KOPT-K1 (cell line): Measurements from ENCODE around the gene VPS37C.
"Not testable (repeated sequence)": the region's sequence is repeated elsewhere in the genome, so short reads cannot be mapped to it uniquely, and the experiment has no call there.

Experiments
- H3K27ac ChIP-seq: fragments of 200-600 bp; sonication (generic); 2 replicates; pipeline ENCODE4 v1.5.1; 2016; ENCODE audit warnings: antibody characterized with exemption, mild to moderate bottlenecking, low read depth, low read length; ENCODE audit not compliant: poor library complexity, severe bottlenecking
- H3K36me3 ChIP-seq: fragments of 200-600 bp; sonication (generic); 2 replicates; pipeline ENCODE4 v1.5.1; 2017; ENCODE audit warnings: antibody characterized with exemption, mild to moderate bottlenecking, low read length, moderate library complexity; ENCODE audit not compliant: insufficient read depth
- H3K9me3 ChIP-seq: fragments of 200-600 bp; sonication (generic); 2 replicates; pipeline ENCODE4 v1.5.1; 2017; ENCODE audit warnings: antibody characterized with exemption, low read length, mild to moderate bottlenecking; ENCODE audit not compliant: insufficient read depth, poor library complexity, severe bottlenecking

VPS37C gene

GRCh38 chr11:61187505-61188130 lies 26.4 kb upstream of the VPS37C start:
- H3K27ac ChIP-seq: no peak overlapping the region
- no peaks in the 10 kb centered on the region for H3K36me3 ChIP-seq
- no peaks in the 10 kb centered on the region for H3K9me3 ChIP-seq

GRCh38 chr11:61186504-61186903 lies 25.3 kb upstream of the VPS37C start:
- no peaks in the 10 kb centered on the region for H3K9me3 ChIP-seq
- no peaks in the 10 kb centered on the region for H3K36me3 ChIP-seq
- no peak overlapping the region for H3K27ac ChIP-seq

- H3K9me3 ChIP-seq: no peaks in the 10 kb centered on the region
- no peak overlapping the region for H3K27ac ChIP-seq
- H3K36me3 ChIP-seq: no peaks in the 10 kb centered on the region
These were observed 22.4 kb upstream of the VPS37C start for GRCh38 chr11:61183645-61184044.

- Histone ChIP-seq H3K36me3 (no peaks in the 10 kb centered on the region), H3K9me3 (no peaks in the 10 kb centered on the region), H3K27ac (no peak overlapping the region)
These were observed 20.3 kb upstream of the VPS37C start for GRCh38 chr11:61181489-61181888.

- not testable (repeated sequence) for H3K36me3 ChIP-seq, H3K9me3 ChIP-seq, H3K27ac ChIP-seq
These were observed 19.0 kb upstream of the VPS37C start for GRCh38 chr11:61180205-61180604.

- H3K36me3 ChIP-seq: no peaks in the 10 kb centered on the region
- H3K27ac ChIP-seq: no peak overlapping the region
- H3K9me3 ChIP-seq: no peaks in the 10 kb centered on the region
These were observed 15.2 kb upstream of the VPS37C start for GRCh38 chr11:61176446-61176845.

- Histone ChIP-seq H3K27ac (no peak overlapping the region), H3K9me3 (no peaks in the 10 kb centered on the region), H3K36me3 (no peaks in the 10 kb centered on the region)
These were observed 13.7 kb upstream of the VPS37C start for GRCh38 chr11:61174949-61175348.

- Histone ChIP-seq H3K36me3 (no peaks in the 10 kb centered on the region), H3K9me3 (no peaks in the 10 kb centered on the region), H3K27ac (no peak overlapping the region)
These were observed 13.0 kb upstream of the VPS37C start for GRCh38 chr11:61174273-61174672.

- H3K27ac ChIP-seq: no peak overlapping the region
- no peaks in the 10 kb centered on the region for H3K9me3 ChIP-seq
- no peaks in the 10 kb centered on the region for H3K36me3 ChIP-seq
These were observed 12.2 kb upstream of the VPS37C start for GRCh38 chr11:61173456-61173855.

GRCh38 chr11:61172888-61173287 lies 11.7 kb upstream of the VPS37C start:
- no peak overlapping the region for H3K27ac ChIP-seq
- H3K36me3 ChIP-seq: no peaks in the 10 kb centered on the region
- H3K9me3 ChIP-seq: no peaks in the 10 kb centered on the region

GRCh38 chr11:61172356-61172755 lies 11.1 kb upstream of the VPS37C start:
- Histone ChIP-seq H3K36me3 (no peaks in the 10 kb centered on the region), H3K27ac (no peak overlapping the region), H3K9me3 (no peaks in the 10 kb centered on the region)

- Histone ChIP-seq H3K9me3 (no peaks in the 10 kb centered on the region), H3K36me3 (no peaks in the 10 kb centered on the region), H3K27ac (no peak overlapping the region)
These were observed 10.7 kb upstream of the VPS37C start for GRCh38 chr11:61171907-61172306.

GRCh38 chr11:61170566-61170965 lies 9.3 kb upstream of the VPS37C start:
- no peak overlapping the region for H3K27ac ChIP-seq
- H3K9me3 ChIP-seq: no peaks in the 10 kb centered on the region
- H3K36me3 ChIP-seq: no peaks in the 10 kb centered on the region

GRCh38 chr11:61168800-61169199 lies 7.6 kb upstream of the VPS37C start:
- Histone ChIP-seq H3K36me3 (no peaks in the 10 kb centered on the region), H3K9me3 (no peaks in the 10 kb centered on the region), H3K27ac (no peak overlapping the region)

- Histone ChIP-seq H3K9me3 (no peaks in the 10 kb centered on the region), H3K36me3 (no peaks in the 10 kb centered on the region), H3K27ac (no peak overlapping the region)
These were observed 6.9 kb upstream of the VPS37C start for GRCh38 chr11:61168042-61168688.

- not testable (repeated sequence) for H3K36me3 ChIP-seq, H3K9me3 ChIP-seq, H3K27ac ChIP-seq
These were observed 5.1 kb upstream of the VPS37C start for GRCh38 chr11:61166331-61166730.
